ENCODE results near the gene TMEM254. TPM values are rescaled to one million over a fixed set of nuclear protein-coding genes. Genes with fewer than 3 reads are reported as not detected.
"Not testable (repeated sequence)": the region's sequence is repeated elsewhere in the genome, so short reads cannot be mapped to it uniquely, and the experiment has no call there.

Gene TMEM254
- total RNA-seq, 6 donors from 2014 or later: 5.7 to 22.4 (median 16.0) TPM

DNA sequence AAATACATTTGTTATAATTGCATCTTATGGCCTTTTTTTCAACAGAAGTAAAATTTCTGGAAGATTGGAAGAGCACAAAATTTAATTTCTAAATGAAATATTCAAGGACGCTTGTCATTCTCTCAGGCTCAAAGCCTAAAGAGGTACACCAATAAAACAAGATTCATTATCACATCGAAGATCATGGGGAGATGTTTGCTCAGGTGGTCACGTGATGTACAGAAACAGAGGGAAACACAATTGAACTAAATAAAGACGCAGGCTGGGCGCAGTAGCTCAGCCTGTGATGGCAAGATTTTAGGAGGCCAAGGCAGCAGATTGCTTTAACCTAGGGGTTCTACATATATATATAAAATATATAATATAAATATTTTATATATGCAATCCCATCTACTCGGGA, 37.3 kb upstream of the TMEM254 start:
- no peaks in the 10 kb centered on the region for H3K9me3 ChIP-seq
- no peak overlapping the region for H3K27ac ChIP-seq
- ATAC-seq (ENCODE audit: low FRiP score in 2 of 2) (no peak), DNase-seq (no peak)
- H3K36me3 ChIP-seq: no peaks in the 10 kb centered on the region
- no peak for TF ChIP-seq POLR2AphosphoS5 (IDR thresholded peaks at IDR 0.05)
- no peak for TF ChIP-seq EP300 (IDR thresholded peaks at IDR 0.05)
- TF ChIP-seq, protein P1, sequence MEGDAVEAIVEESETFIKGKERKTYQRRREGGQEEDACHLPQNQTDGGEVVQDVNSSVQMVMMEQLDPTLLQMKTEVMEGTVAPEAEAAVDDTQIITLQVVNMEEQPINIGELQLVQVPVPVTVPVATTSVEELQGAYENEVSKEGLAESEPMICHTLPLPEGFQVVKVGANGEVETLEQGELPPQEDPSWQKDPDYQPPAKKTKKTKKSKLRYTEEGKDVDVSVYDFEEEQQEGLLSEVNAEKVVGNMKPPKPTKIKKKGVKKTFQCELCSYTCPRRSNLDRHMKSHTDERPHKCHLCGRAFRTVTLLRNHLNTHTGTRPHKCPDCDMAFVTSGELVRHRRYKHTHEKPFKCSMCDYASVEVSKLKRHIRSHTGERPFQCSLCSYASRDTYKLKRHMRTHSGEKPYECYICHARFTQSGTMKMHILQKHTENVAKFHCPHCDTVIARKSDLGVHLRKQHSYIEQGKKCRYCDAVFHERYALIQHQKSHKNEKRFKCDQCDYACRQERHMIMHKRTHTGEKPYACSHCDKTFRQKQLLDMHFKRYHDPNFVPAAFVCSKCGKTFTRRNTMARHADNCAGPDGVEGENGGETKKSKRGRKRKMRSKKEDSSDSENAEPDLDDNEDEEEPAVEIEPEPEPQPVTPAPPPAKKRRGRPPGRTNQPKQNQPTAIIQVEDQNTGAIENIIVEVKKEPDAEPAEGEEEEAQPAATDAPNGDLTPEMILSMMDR (IDR thresholded peaks at IDR 0.05): no peak
- TF ChIP-seq POLR2A (IDR thresholded peaks at IDR 0.05): no peak
- H3K4me3 ChIP-seq: no peak overlapping the region
- WGBS, 2 donors: 90 to 93% methylated on average over 6 of the region's 6 CpGs
- H3K4me1 ChIP-seq: no peaks in the 10 kb centered on the region
- no peaks in the 10 kb centered on the region for H3K27me3 ChIP-seq

DNA sequence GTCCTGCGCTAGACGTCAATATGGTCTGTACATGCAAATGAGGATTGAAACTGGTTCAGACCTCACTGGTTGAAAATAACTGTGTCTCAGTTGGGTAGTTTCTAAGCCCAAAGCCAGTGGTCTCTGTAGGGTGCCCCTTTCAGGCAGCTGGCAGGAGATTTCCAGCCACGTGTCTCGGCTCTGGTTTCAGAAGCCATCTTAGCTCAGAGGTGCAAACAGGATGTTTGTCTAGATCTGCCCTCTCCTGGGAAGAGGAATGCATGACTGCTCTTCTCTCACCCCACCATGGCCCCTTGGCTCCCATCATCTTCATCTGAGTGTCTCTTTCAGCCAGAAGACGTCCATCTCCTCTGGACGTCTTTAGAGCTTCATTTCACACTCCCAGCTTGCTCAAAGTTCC, 33.5 kb upstream of the TMEM254 start:
- not testable (repeated sequence) for H3K9me3 ChIP-seq; H3K36me3 ChIP-seq; H3K4me3 ChIP-seq; DNase-seq; H3K4me1 ChIP-seq; H3K27ac ChIP-seq; ATAC-seq (ENCODE audit: low FRiP score in 2 of 2); H3K27me3 ChIP-seq
- 81 to 88% methylated on average over 5 of the region's 6 CpGs for WGBS, 2 donors

DNA sequence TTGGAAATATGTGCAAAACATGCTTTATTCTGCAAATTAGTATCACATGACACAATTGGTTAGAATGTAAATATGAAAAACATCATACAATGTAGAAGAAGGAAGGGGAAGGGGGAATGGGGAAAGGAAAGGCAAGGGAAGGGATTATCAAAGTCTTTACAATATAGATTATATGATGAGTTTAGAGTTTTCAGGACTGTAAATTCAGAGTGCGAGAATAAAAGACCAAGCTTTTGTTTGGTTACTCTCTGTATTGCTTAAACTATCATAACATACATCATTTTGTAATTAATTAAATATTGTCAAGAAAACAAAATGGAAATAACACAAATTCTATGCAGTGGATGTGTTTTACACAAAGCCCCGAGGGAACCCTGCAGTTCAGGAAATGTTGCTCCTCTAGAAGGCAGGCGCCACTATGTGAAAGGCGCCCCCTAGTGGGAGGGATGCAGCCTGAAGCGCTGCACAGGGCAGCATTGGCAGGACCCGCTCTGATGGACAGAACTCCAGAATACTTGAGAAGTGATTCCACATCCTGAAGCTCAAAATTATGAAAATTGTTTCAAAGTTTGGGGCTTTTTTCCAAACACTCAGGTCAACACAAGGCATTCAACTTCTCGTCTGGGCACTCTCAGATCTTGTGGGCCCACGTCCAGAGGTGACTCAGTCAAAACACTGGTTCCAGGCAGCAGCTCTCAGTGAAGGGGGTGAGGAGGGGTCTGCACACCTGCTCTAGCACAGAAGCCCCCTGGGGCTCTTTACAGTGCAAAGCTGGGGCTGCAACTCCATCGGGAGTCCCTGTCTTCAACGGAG, 31.6 kb upstream of the TMEM254 start:
- WGBS, 2 donors: 27 to 29% methylated on average over 10 of the region's 10 CpGs
- Histone ChIP-seq H3K4me1 (peaks cover 0 to 7% (median 1%) of the 10 kb centered on the region in 4 donors), H3K9me3 (no peaks in the 10 kb centered on the region), H3K27ac (no peak overlapping the region), H3K4me3 (no peak overlapping the region), H3K27me3 (no peaks in the 10 kb centered on the region), H3K36me3 (no peaks in the 10 kb centered on the region)
- peak in 1 of 2 donors; percentile 85 for DNase-seq
- peak; percentile 86 to 90 for ATAC-seq (ENCODE audit: low FRiP score in 2 of 2)
- TF ChIP-seq POLR2A (IDR thresholded peaks at IDR 0.05) (no peak), POLR2AphosphoS5 (IDR thresholded peaks at IDR 0.05) (no peak), EP300 (IDR thresholded peaks at IDR 0.05) (no peak)
- TF ChIP-seq, protein P1 (IDR thresholded peaks at IDR 0.05): peak; percentile 62 to 91 (median 79)

DNA sequence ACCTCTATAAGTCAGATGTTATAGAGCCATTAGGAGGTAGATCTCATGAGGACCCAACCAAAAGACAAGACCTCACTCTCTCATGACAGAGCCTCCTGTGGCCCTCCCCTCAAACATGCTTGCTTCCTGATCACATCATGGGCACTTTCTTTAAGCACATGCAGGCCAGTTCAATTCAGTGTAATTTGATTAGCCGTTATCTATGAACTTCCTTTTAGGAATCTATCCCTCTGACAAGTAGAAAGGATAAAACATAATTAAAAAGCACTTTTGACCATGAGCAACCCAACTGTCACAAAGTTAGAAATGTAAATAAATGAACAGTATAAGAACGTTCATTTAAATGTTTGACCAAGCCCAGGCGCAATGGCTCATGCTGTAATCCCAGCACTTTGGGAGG, 27.7 kb upstream of the TMEM254 start:
- Histone ChIP-seq H3K27ac (no peak overlapping the region), H3K9me3 (no peaks in the 10 kb centered on the region), H3K4me3 (no peak overlapping the region), H3K27me3 (no peaks in the 10 kb centered on the region), H3K36me3 (no peaks in the 10 kb centered on the region), H3K4me1 (peaks cover 0 to 7% (median 1%) of the 10 kb centered on the region in 4 donors)
- WGBS, 2 donors: 86 to 94% methylated on average over 3 of the region's 3 CpGs
- no peak for TF ChIP-seq POLR2A (IDR thresholded peaks at IDR 0.05)
- TF ChIP-seq EP300 (IDR thresholded peaks at IDR 0.05): no peak
- TF ChIP-seq, protein P1 (IDR thresholded peaks at IDR 0.05): no peak
- no peak for TF ChIP-seq POLR2AphosphoS5 (IDR thresholded peaks at IDR 0.05)
- ATAC-seq (ENCODE audit: low FRiP score in 2 of 2): no peak
- no peak for DNase-seq

DNA sequence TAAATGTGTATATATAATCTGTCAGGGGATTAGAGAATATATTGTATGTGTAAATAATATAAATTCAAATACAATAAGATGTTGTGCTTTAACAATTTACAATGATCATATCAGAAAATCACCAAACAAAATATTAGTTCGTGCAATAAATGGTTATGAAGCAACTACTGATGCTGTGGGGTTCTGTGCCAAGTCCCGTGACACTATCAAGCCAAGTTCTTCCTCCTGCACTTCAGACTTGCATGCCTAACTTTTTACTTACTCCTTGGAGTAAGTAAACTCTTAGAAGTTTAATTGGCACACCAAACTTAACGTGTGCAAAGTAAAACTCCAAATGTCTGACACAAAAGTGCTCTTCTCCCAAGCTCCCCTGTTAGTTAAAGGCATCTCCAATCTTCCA, 26.5 kb upstream of the TMEM254 start:
- ATAC-seq (ENCODE audit: low FRiP score in 2 of 2) (no peak), DNase-seq (peak in 1 of 2 donors; percentile 54)
- H3K9me3 ChIP-seq: no peaks in the 10 kb centered on the region
- TF ChIP-seq, protein P1 (IDR thresholded peaks at IDR 0.05): no peak
- TF ChIP-seq EP300 (IDR thresholded peaks at IDR 0.05) (no peak), POLR2A (IDR thresholded peaks at IDR 0.05) (no peak), POLR2AphosphoS5 (IDR thresholded peaks at IDR 0.05) (no peak)
- H3K4me1 ChIP-seq: peaks cover 0 to 2% (median 0%) of the 10 kb centered on the region in 4 donors
- WGBS, 2 donors: 47 to 49% methylated on average over 3 of the region's 3 CpGs
- H3K36me3 ChIP-seq: no peaks in the 10 kb centered on the region
- H3K27ac ChIP-seq: no peak overlapping the region
- H3K4me3 ChIP-seq: no peak overlapping the region
- H3K27me3 ChIP-seq: no peaks in the 10 kb centered on the region
